ENCODE results near the gene FAM151A.

DNA sequence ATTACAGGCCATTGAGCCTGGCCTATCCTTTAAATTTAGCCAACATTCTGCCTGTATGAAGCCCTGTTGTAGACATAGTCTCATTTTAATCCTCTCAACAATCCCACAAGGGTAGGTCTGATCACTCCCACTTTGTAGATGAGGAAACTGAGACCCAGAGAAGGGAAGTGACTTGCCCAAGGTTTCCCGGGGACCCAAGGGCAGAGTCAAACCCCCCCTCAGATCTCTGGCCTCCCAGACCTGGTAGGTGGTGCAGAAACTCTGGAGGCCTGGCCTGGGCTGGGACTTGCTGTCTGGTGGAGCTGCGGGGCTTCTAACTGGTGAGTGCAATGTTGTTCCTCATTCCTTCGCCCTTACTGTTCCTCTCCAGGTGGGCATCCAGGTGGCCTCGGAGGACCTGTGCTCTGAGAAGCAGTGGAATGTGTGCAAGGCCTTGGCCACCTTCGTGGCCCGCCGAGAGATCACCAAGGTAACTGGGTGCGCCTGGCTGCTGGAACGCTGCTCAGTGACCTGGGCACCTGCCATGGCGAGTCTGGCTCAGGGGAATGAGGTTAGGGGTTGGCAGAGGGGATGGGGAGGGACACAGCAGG, 29.7 kb downstream of the FAM151A start:
- TF ChIP-seq, protein P1, sequence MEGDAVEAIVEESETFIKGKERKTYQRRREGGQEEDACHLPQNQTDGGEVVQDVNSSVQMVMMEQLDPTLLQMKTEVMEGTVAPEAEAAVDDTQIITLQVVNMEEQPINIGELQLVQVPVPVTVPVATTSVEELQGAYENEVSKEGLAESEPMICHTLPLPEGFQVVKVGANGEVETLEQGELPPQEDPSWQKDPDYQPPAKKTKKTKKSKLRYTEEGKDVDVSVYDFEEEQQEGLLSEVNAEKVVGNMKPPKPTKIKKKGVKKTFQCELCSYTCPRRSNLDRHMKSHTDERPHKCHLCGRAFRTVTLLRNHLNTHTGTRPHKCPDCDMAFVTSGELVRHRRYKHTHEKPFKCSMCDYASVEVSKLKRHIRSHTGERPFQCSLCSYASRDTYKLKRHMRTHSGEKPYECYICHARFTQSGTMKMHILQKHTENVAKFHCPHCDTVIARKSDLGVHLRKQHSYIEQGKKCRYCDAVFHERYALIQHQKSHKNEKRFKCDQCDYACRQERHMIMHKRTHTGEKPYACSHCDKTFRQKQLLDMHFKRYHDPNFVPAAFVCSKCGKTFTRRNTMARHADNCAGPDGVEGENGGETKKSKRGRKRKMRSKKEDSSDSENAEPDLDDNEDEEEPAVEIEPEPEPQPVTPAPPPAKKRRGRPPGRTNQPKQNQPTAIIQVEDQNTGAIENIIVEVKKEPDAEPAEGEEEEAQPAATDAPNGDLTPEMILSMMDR (IDR thresholded peaks at IDR 0.05), result no peak
- TF ChIP-seq POLR2AphosphoS5 (IDR thresholded peaks at IDR 0.05), result no peak

Measured in transverse colon (tissue), 4 donors.